Measurements from ENCODE around the gene LMTK2. TPM values are rescaled to one million over a fixed set of nuclear protein-coding genes. Genes with fewer than 3 reads are reported as not detected.

LMTK2 gene
- total RNA-seq, 1 donor from 2014 or later, result 32.5 TPM

DNA sequence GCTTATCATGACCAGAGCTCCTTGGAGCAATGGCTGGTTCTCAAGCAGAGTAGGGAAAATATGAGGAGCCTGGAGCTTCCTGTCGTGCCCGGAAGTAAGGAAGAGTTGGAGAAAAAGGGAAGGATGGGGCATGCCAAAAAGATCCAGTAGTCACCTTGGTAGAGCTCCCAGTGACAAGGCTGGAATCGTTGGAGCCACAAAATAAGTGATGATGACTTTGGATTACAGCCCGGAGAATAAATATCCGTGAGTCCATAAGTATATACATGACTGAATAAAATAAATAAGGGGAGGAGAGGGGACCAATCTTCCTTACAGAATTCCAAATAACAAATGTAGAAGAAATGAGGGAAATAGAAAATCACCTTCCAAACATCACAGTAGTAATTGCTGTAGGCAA, 29.3 kb downstream of the LMTK2 start:
- H3K4me1 Mint-ChIP-seq (ENCODE audit: unreplicated experiment), result peaks cover 54% of the 10 kb centered on the region
- H3K4me3 Mint-ChIP-seq (ENCODE audit: unreplicated experiment), result peak overlapping the region; percentile 37
- H3K27ac Mint-ChIP-seq (ENCODE audit: unreplicated experiment), result peak overlapping the region; percentile 39
- peaks cover 19% of the 10 kb centered on the region for H3K36me3 Mint-ChIP-seq (ENCODE audit: low read depth, unreplicated experiment)
- no peak for TF ChIP-seq CTCF (IDR thresholded peaks at IDR 0.05; ENCODE audit: unreplicated experiment)
- no peaks in the 10 kb centered on the region for H3K9me3 Mint-ChIP-seq (ENCODE audit: unreplicated experiment)
- peaks cover 5% of the 10 kb centered on the region for H3K27me3 Mint-ChIP-seq (ENCODE audit: unreplicated experiment)
- no peak for DNase-seq (ENCODE audit: low spot score)

DNA sequence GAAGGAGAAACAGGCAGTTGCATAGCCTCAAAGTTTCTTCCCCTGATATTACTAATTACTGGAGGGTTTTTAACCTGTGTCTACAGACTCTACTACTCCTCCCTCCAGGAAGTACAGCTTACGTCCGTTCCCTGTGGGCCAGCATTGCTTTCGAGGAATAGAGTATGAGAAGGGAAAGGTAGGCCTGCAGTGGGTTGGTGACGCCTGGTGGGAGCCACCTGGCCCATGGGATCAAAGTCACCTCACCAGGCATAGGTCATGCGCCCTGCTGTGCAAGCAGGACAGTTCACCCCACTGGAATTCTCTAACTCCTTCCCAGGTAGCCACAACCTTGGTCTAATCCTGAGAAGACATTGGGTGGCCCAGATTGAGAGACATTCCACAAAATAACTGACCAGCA, 29.8 kb downstream of the LMTK2 start:
- DNase-seq (ENCODE audit: low spot score), result no peak
- Mint-ChIP-seq H3K27me3 (ENCODE audit: unreplicated experiment) (peaks cover 3% of the 10 kb centered on the region), H3K4me3 (ENCODE audit: unreplicated experiment) (no peak overlapping the region), H3K9me3 (ENCODE audit: unreplicated experiment) (no peaks in the 10 kb centered on the region), H3K27ac (ENCODE audit: unreplicated experiment) (peak overlapping the region; percentile 7), H3K36me3 (ENCODE audit: low read depth, unreplicated experiment) (peaks cover 19% of the 10 kb centered on the region), H3K4me1 (ENCODE audit: unreplicated experiment) (peaks cover 49% of the 10 kb centered on the region)
- no peak for TF ChIP-seq CTCF (IDR thresholded peaks at IDR 0.05; ENCODE audit: unreplicated experiment)

- Mint-ChIP-seq H3K27me3 (ENCODE audit: unreplicated experiment) (peaks cover 3% of the 10 kb centered on the region), H3K9me3 (ENCODE audit: unreplicated experiment) (no peaks in the 10 kb centered on the region), H3K4me1 (ENCODE audit: unreplicated experiment) (peaks cover 43% of the 10 kb centered on the region), H3K36me3 (ENCODE audit: low read depth, unreplicated experiment) (peaks cover 19% of the 10 kb centered on the region), H3K27ac (ENCODE audit: unreplicated experiment) (no peak overlapping the region), H3K4me3 (ENCODE audit: unreplicated experiment) (no peak overlapping the region)
- DNase-seq (ENCODE audit: low spot score), result no peak
- TF ChIP-seq CTCF (IDR thresholded peaks at IDR 0.05; ENCODE audit: unreplicated experiment), result no peak
Measured at GRCh38 chr7:98137134-98137825, 30.6 kb downstream of the LMTK2 start.

DNA sequence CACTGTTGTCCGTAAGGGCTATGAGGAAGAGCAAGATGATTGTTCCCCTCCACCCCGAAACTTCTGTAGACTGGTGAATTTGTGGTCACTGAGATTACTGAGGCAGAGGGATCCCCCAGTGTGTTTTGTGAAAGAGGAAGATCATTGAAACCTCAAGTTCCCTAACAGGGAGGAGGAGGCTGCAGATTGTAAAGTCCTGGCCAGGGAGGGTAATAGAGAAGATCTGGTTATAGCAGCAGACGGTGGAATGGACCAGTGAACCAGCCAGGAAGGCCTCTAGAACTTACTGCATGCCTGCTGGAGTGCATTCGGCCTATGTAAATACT, 31.1 kb downstream of the LMTK2 start:
- no peak overlapping the region for H3K4me3 Mint-ChIP-seq (ENCODE audit: unreplicated experiment)
- no peak for DNase-seq (ENCODE audit: low spot score)
- H3K4me1 Mint-ChIP-seq (ENCODE audit: unreplicated experiment), result peaks cover 38% of the 10 kb centered on the region
- no peak overlapping the region for H3K27ac Mint-ChIP-seq (ENCODE audit: unreplicated experiment)
- no peak for TF ChIP-seq CTCF (IDR thresholded peaks at IDR 0.05; ENCODE audit: unreplicated experiment)
- H3K27me3 Mint-ChIP-seq (ENCODE audit: unreplicated experiment), result peaks cover 3% of the 10 kb centered on the region
- peaks cover 20% of the 10 kb centered on the region for H3K36me3 Mint-ChIP-seq (ENCODE audit: low read depth, unreplicated experiment)
- H3K9me3 Mint-ChIP-seq (ENCODE audit: unreplicated experiment), result no peaks in the 10 kb centered on the region

GRCh38 chr7:98138672-98139071, 32.0 kb downstream of the LMTK2 start:
- H3K4me1 Mint-ChIP-seq (ENCODE audit: unreplicated experiment), result peaks cover 29% of the 10 kb centered on the region
- H3K36me3 Mint-ChIP-seq (ENCODE audit: low read depth, unreplicated experiment), result peaks cover 29% of the 10 kb centered on the region
- no peak for DNase-seq (ENCODE audit: low spot score)
- TF ChIP-seq CTCF (IDR thresholded peaks at IDR 0.05; ENCODE audit: unreplicated experiment), result no peak
- H3K4me3 Mint-ChIP-seq (ENCODE audit: unreplicated experiment), result no peak overlapping the region
- peaks cover 3% of the 10 kb centered on the region for H3K27me3 Mint-ChIP-seq (ENCODE audit: unreplicated experiment)
- H3K9me3 Mint-ChIP-seq (ENCODE audit: unreplicated experiment), result no peaks in the 10 kb centered on the region
- no peak overlapping the region for H3K27ac Mint-ChIP-seq (ENCODE audit: unreplicated experiment)
